ENCODE measurements around the gene CEMIP.

GRCh38 chr15:80957976-80958375 lies 178.8 kb downstream of the CEMIP start:
- TF ChIP-seq CTCF (conservative IDR thresholded peaks at IDR 0.05; ENCODE audit: low read depth in 2 of 2), result no peak
- TF ChIP-seq EZH2 (IDR thresholded peaks at IDR 0.05; ENCODE audit: low read depth, unreplicated experiment), result no peak
- no peak for TF ChIP-seq POLR2AphosphoS5 (IDR thresholded peaks at IDR 0.05; ENCODE audit: low read depth)
- TF ChIP-seq JUNB (IDR thresholded peaks at IDR 0.05; ENCODE audit: unreplicated experiment), result no peak
- TF ChIP-seq STAT1 (IDR thresholded peaks at IDR 0.05; ENCODE audit: unreplicated experiment), result no peak
- no peak for TF ChIP-seq EZH2phosphoT487 (IDR thresholded peaks at IDR 0.05; ENCODE audit: unreplicated experiment)
- no peak for TF ChIP-seq CREB1 (CRISPR knock-in tag; IDR thresholded peaks at IDR 0.05; ENCODE audit: low read depth)
- TF ChIP-seq REST (IDR thresholded peaks at IDR 0.05; ENCODE audit: unreplicated experiment), result no peak
